Upper lobe of right lung (tissue), 1 donor: ENCODE data around the gene CASP3. TPM values are rescaled to one million over a fixed set of nuclear protein-coding genes. Genes with fewer than 3 reads are reported as not detected.
"Not testable (repeated sequence)": the region's sequence is repeated elsewhere in the genome, so short reads cannot be mapped to it uniquely, and the experiment has no call there.

Experiments
- ATAC-seq: fragments of 200-7000 bp; cut with Tn5 transposase; one replicate; pipeline ENCODE4 v1.9.1; 2020; ENCODE audit warnings: mild to moderate bottlenecking, moderate library complexity
- DNase-seq: peaks from one replicate; pipeline ENCODE4 v3.0.0-alpha.2; 2020
- H3K27ac ChIP-seq: fragments of 200-600 bp; one replicate; pipeline ENCODE4 v1.8.0; 2022
- H3K27me3 ChIP-seq: fragments of 200-600 bp; one replicate; pipeline ENCODE4 v1.8.0; 2022; ENCODE audit warnings: mild to moderate bottlenecking
- H3K36me3 ChIP-seq: fragments of 200-600 bp; one replicate; pipeline ENCODE4 v1.8.0; 2022
- H3K4me1 ChIP-seq: fragments of 200-600 bp; one replicate; pipeline ENCODE4 v1.8.0; 2022
- H3K4me3 ChIP-seq: fragments of 200-600 bp; one replicate; pipeline ENCODE4 v1.8.0; 2022; ENCODE audit warnings: mild to moderate bottlenecking
- H3K9me3 ChIP-seq: fragments of 200-600 bp; one replicate; pipeline ENCODE4 v1.8.0; 2022
- CTCF ChIP-seq: fragments of 200-600 bp; IDR thresholded peaks from one replicate; pipeline ENCODE4 v1.8.0; 2022; ENCODE audit warnings: antibody characterized with exemption
- intact Hi-C: fragments of 100-400 bp; cut with DNase I; formaldehyde crosslinking; loops from one replicate; pipeline ENCODE4 v1.11.0; 2022
- total RNA-seq: library from RNA; stranded (reverse); fragmentation: NEBNext Ultra II Directional; extraction: Animal tissue kit (Norgen Biotek cat#: 25700); gene quantifications from one replicate; pipeline ENCODE4 v1.2.1, GENCODE V29; 2021
- donor health status: DM: no; HTN: yes; CAD: no; lungs with severe emphysema.

The CASP3 gene
- total RNA-seq, 1 donor from 2014 or later, result 17.5 TPM

- intact Hi-C loops, result no loop called here
- H3K4me3 ChIP-seq, result no peak overlapping the region
- no peaks in the 10 kb centered on the region for H3K4me1 ChIP-seq
- ATAC-seq (no peak), DNase-seq (no peak)
- H3K9me3 ChIP-seq, result no peaks in the 10 kb centered on the region
- H3K27ac ChIP-seq, result no peak overlapping the region
- no peaks in the 10 kb centered on the region for H3K36me3 ChIP-seq
- no peak for TF ChIP-seq CTCF
- no peaks in the 10 kb centered on the region for H3K27me3 ChIP-seq
These were observed 32.4 kb downstream of the CASP3 start for GRCh38 chr4:184616633-184617551.

GRCh38 chr4:184616168-184616567 is 33.1 kb downstream of the CASP3 start:
- H3K36me3 ChIP-seq, DNase-seq, H3K4me3 ChIP-seq, H3K4me1 ChIP-seq, intact Hi-C loops, H3K27me3 ChIP-seq, H3K27ac ChIP-seq, ATAC-seq, H3K9me3 ChIP-seq: not testable (repeated sequence)

GRCh38 chr4:184614509-184614908 is 34.7 kb downstream of the CASP3 start:
- ATAC-seq, result no peak
- no peak for TF ChIP-seq CTCF
- Histone ChIP-seq H3K27ac (no peak overlapping the region), H3K27me3 (no peaks in the 10 kb centered on the region), H3K4me1 (no peaks in the 10 kb centered on the region), H3K4me3 (no peak overlapping the region), H3K36me3 (no peaks in the 10 kb centered on the region), H3K9me3 (no peaks in the 10 kb centered on the region)
- intact Hi-C loops, result no loop called here
- DNase-seq, result no peak

- DNase-seq (no peak), ATAC-seq (no peak)
- TF ChIP-seq CTCF, result no peak
- Histone ChIP-seq H3K36me3 (no peaks in the 10 kb centered on the region), H3K9me3 (no peaks in the 10 kb centered on the region), H3K4me3 (no peak overlapping the region), H3K27ac (no peak overlapping the region), H3K4me1 (no peaks in the 10 kb centered on the region), H3K27me3 (no peaks in the 10 kb centered on the region)
- intact Hi-C loops, result no loop called here
These were observed 35.8 kb downstream of the CASP3 start for GRCh38 chr4:184613405-184613804.

GRCh38 chr4:184612074-184612473 is 37.2 kb downstream of the CASP3 start:
- Histone ChIP-seq H3K27ac (no peak overlapping the region), H3K4me1 (no peaks in the 10 kb centered on the region), H3K4me3 (no peak overlapping the region), H3K36me3 (no peaks in the 10 kb centered on the region), H3K27me3 (no peaks in the 10 kb centered on the region), H3K9me3 (no peaks in the 10 kb centered on the region)
- DNase-seq, result no peak
- intact Hi-C loops, result no loop called here
- TF ChIP-seq CTCF, result no peak
- no peak for ATAC-seq

- H3K4me1 ChIP-seq, H3K27ac ChIP-seq, H3K27me3 ChIP-seq, DNase-seq, H3K9me3 ChIP-seq, ATAC-seq, intact Hi-C loops, H3K4me3 ChIP-seq, H3K36me3 ChIP-seq: not testable (repeated sequence)
These were observed 41.8 kb downstream of the CASP3 start for GRCh38 chr4:184607429-184607828.

- ATAC-seq, H3K4me3 ChIP-seq, H3K36me3 ChIP-seq, H3K9me3 ChIP-seq, H3K4me1 ChIP-seq, intact Hi-C loops, DNase-seq, H3K27ac ChIP-seq, H3K27me3 ChIP-seq: not testable (repeated sequence)
These were observed 46.4 kb downstream of the CASP3 start for GRCh38 chr4:184602857-184603256.

- H3K27ac ChIP-seq, H3K36me3 ChIP-seq, DNase-seq, H3K27me3 ChIP-seq, H3K4me3 ChIP-seq, intact Hi-C loops, H3K9me3 ChIP-seq, ATAC-seq, H3K4me1 ChIP-seq: not testable (repeated sequence)
These were observed 48.3 kb downstream of the CASP3 start for GRCh38 chr4:184600982-184601381.
